ENCODE measurements around the gene RSPH4A. TPM values are rescaled to one million over a fixed set of nuclear protein-coding genes. Genes with fewer than 3 reads are reported as not detected.

Gene RSPH4A
- total RNA-seq, 3 donors from 2014 or later (not counting 1 experiment from before 2014, with no cell fraction given): 0.64 to 1.0 (median 0.95) TPM

GRCh38 chr6:116676021-116676420, 59.7 kb downstream of the RSPH4A start:
- 95% methylated on average over 1 of the region's 1 CpG for WGBS (ENCODE audit: insufficient coverage)
- Histone ChIP-seq H3K9me3 (ENCODE audit: control insufficient read depth, insufficient read depth, low read length) (no peaks in the 10 kb centered on the region), H3K27me3 (ENCODE audit: control insufficient read depth, insufficient read depth, low read length) (no peaks in the 10 kb centered on the region), H3K36me3 (ENCODE audit: control insufficient read depth, insufficient read depth, low read length) (no peaks in the 10 kb centered on the region), H3K27ac (ENCODE audit: low read length) (no peak overlapping the region), H3K4me1 (ENCODE audit: control insufficient read depth, insufficient read depth, low read length) (peaks cover 5% of the 10 kb centered on the region), H3K4me3 (ENCODE audit: low read length) (no peak overlapping the region)
- intact Hi-C loops (cut with micrococcal nuclease): no loop called here
- peaks cover 16 to 27% of the 10 kb centered on the region in 2 donors for H3K27me3 Mint-ChIP-seq (ENCODE audit: low read depth in 2 of 2)
- no peak for TF ChIP-seq CTCF (IDR thresholded peaks at IDR 0.05)
- H3K4me3 Mint-ChIP-seq: no peak overlapping the region
- ATAC-seq (no peak), DNase-seq (no peak)
- no peaks in the 10 kb centered on the region for H3K9me3 Mint-ChIP-seq
- peaks cover 7 to 10% of the 10 kb centered on the region in 2 donors for H3K4me1 Mint-ChIP-seq
- H3K27ac Mint-ChIP-seq: no peak overlapping the region
- no peaks in the 10 kb centered on the region for H3K36me3 Mint-ChIP-seq

- Mint-ChIP-seq H3K9me3 (no peaks in the 10 kb centered on the region), H3K4me3 (peak within 1 kb of the TSS; percentile 99), H3K27ac (peak within 1 kb of the TSS; percentile 94 to 100), H3K36me3 (no peaks in the 10 kb centered on the region), H3K27me3 (ENCODE audit: low read depth in 2 of 2) (no peaks in the 10 kb centered on the region), H3K4me1 (peaks cover 28 to 38% of the 10 kb centered on the region in 2 donors)
- intact Hi-C loops (cut with micrococcal nuclease): loop anchor here (1.0 to 2.0 kb wide), 3 partner anchors 13 to 110 kb away; partner anchors contain the start of genes RWDD1 and ZUP1
- under 1% methylated on average over 69 of the region's 69 CpGs for WGBS (ENCODE audit: insufficient coverage)
- H3K27ac ChIP-seq (ENCODE audit: low read length): peak within 1 kb of the TSS; percentile 87
- DNase-seq (peak; percentile 81 to 94), ATAC-seq (peak; percentile 91 to 97 (median 93))
- H3K9me3 ChIP-seq (ENCODE audit: control insufficient read depth, insufficient read depth, low read length): no peaks in the 10 kb centered on the region
- no peaks in the 10 kb centered on the region for H3K27me3 ChIP-seq (ENCODE audit: control insufficient read depth, insufficient read depth, low read length)
- no peak for TF ChIP-seq CTCF (IDR thresholded peaks at IDR 0.05)
- peaks cover 8% of the 10 kb centered on the region for H3K36me3 ChIP-seq (ENCODE audit: control insufficient read depth, insufficient read depth, low read length)
- peaks cover 17% of the 10 kb centered on the region for H3K4me1 ChIP-seq (ENCODE audit: control insufficient read depth, insufficient read depth, low read length)
- peak within 1 kb of the TSS; percentile 78 for H3K4me3 ChIP-seq (ENCODE audit: low read length)
These were observed 64.8 kb downstream of the RSPH4A start, which contains the start of gene KPNA5 for GRCh38 chr6:116680880-116681672. Gene KPNA5 (plus strand): TSS chr6:116681211. CDS start chr6:116681335, 124 bp downstream.

GRCh38 chr6:116682334-116682712, 66.0 kb downstream of the RSPH4A start:
- intact Hi-C loops (cut with micrococcal nuclease): no loop called here
- ATAC-seq: peak in 2 of 3 donors; percentile 30 to 31
- peak in 1 of 2 donors; percentile 70 for DNase-seq
- TF ChIP-seq CTCF (IDR thresholded peaks at IDR 0.05): no peak
- peak overlapping the region; percentile 99 for H3K4me3 Mint-ChIP-seq
- peak overlapping the region; percentile 94 to 100 for H3K27ac Mint-ChIP-seq
- H3K36me3 Mint-ChIP-seq: no peaks in the 10 kb centered on the region
- peaks cover 17% of the 10 kb centered on the region for H3K4me1 ChIP-seq (ENCODE audit: control insufficient read depth, insufficient read depth, low read length)
- H3K4me3 ChIP-seq (ENCODE audit: low read length): no peak overlapping the region
- no peaks in the 10 kb centered on the region for H3K27me3 Mint-ChIP-seq (ENCODE audit: low read depth in 2 of 2)
- peaks cover 40 to 51% of the 10 kb centered on the region in 2 donors for H3K4me1 Mint-ChIP-seq
- peaks cover 8% of the 10 kb centered on the region for H3K36me3 ChIP-seq (ENCODE audit: control insufficient read depth, insufficient read depth, low read length)
- 20% methylated on average over 1 of the region's 5 CpGs for WGBS (ENCODE audit: insufficient coverage)
- H3K27ac ChIP-seq (ENCODE audit: low read length): peak overlapping the region; percentile 87
- H3K9me3 ChIP-seq (ENCODE audit: control insufficient read depth, insufficient read depth, low read length): no peaks in the 10 kb centered on the region
- no peaks in the 10 kb centered on the region for H3K9me3 Mint-ChIP-seq
- H3K27me3 ChIP-seq (ENCODE audit: control insufficient read depth, insufficient read depth, low read length): no peaks in the 10 kb centered on the region

Other genes with a start within 250 kb of the RSPH4A start
- gene DSE, start 245.5 kb upstream of the RSPH4A start, total RNA-seq: 1 to 10 TPM; 7.4 to 9.6 (median 7.6) TPM
- 10 to 100 TPM in 2 of 3 donors, 1 to 10 TPM in 1; 7.9 to 20.6 (median 12.3) TPM for gene CALHM6, start 155.1 kb upstream of the RSPH4A start, total RNA-seq
- gene CALHM5, start 104.8 kb upstream of the RSPH4A start, total RNA-seq: under 1 TPM in 2 of 3 donors, not detected in 1; 0.05 TPM
- under 1 TPM in 1 of 3 donors, not detected in 2; 0.66 TPM for gene TRAPPC3L, start 70.8 kb upstream of the RSPH4A start, total RNA-seq
- not detected for gene CALHM4, start 62.7 kb upstream of the RSPH4A start, total RNA-seq
- 10 to 100 TPM; 47.0 to 48.9 (median 47.1) TPM for gene RWDD1, start 45.0 kb upstream of the RSPH4A start, total RNA-seq
- gene ZUP1, start 52.3 kb downstream of the RSPH4A start, total RNA-seq: 10 to 100 TPM; 16.4 to 20.0 (median 19.4) TPM
- 10 to 100 TPM; 28.6 to 31.4 (median 29.1) TPM for gene KPNA5, start 64.7 kb downstream of the RSPH4A start, total RNA-seq
- gene FAM162B, start 149.2 kb downstream of the RSPH4A start, total RNA-seq: not detected
- not detected for gene GPRC6A, start 212.6 kb downstream of the RSPH4A start, total RNA-seq

Data from natural killer cell (primary cell).